GM18868 (cell line): ENCODE measurements around the gene MFAP5.

Experiments used
- ATAC-seq: cut with Tn5 transposase; IDR thresholded peaks from one replicate; pipeline ENCODE4 v1.9.1; 2021; ENCODE audit warnings: mild to moderate bottlenecking, moderate library complexity; ENCODE audit not compliant: unreplicated experiment

The MFAP5 gene

GRCh38 chr12:8662593-8662992 is at the start of gene MFAP5:
Gene MFAP5 (minus strand): TSS chr12:8662826. CDS start chr12:8662104, 722 bp downstream.
- no peak for ATAC-seq

GRCh38 chr12:8709124-8709830 is 46.7 kb upstream of the MFAP5 start:
- no peak for ATAC-seq

- ATAC-seq = no peak
These were observed 39.5 kb upstream of the MFAP5 start for GRCh38 chr12:8702159-8702558.

- ATAC-seq = no peak
These were observed 38.5 kb upstream of the MFAP5 start for GRCh38 chr12:8701046-8701660.

GRCh38 chr12:8699714-8700113 is 37.1 kb upstream of the MFAP5 start:
- ATAC-seq = no peak

GRCh38 chr12:8698879-8699278 is 36.3 kb upstream of the MFAP5 start:
- no peak for ATAC-seq

GRCh38 chr12:8698132-8698851 is 35.7 kb upstream of the MFAP5 start:
- ATAC-seq = no peak

- peak; percentile 79 for ATAC-seq
These were observed 35.0 kb upstream of the MFAP5 start, which contains the start of gene RIMKLB for GRCh38 chr12:8697476-8698131. Gene RIMKLB (plus strand): TSS chr12:8697991. CDS start chr12:8713867, 15,876 bp downstream.

- peak; percentile 18 for ATAC-seq
These were observed 34.5 kb upstream of the MFAP5 start for GRCh38 chr12:8697120-8697475.

GRCh38 chr12:8696442-8697090 is 33.9 kb upstream of the MFAP5 start:
- ATAC-seq = no peak

- ATAC-seq = no peak
These were observed 32.5 kb upstream of the MFAP5 start for GRCh38 chr12:8695116-8695515.

- ATAC-seq = no peak
These were observed 29.9 kb upstream of the MFAP5 start for GRCh38 chr12:8692573-8692972.

- ATAC-seq = no peak
These were observed 27.1 kb upstream of the MFAP5 start for GRCh38 chr12:8689681-8690080.

GRCh38 chr12:8687846-8688601 is 25.4 kb upstream of the MFAP5 start:
- ATAC-seq = no peak

GRCh38 chr12:8685051-8685450 is 22.4 kb upstream of the MFAP5 start:
- ATAC-seq = no peak

- ATAC-seq = no peak
These were observed 18.7 kb upstream of the MFAP5 start for GRCh38 chr12:8681129-8681884.

- ATAC-seq = no peak
These were observed 17.9 kb upstream of the MFAP5 start for GRCh38 chr12:8680533-8680932.

- ATAC-seq = no peak
These were observed 16.1 kb upstream of the MFAP5 start for GRCh38 chr12:8678661-8679111.

GRCh38 chr12:8677362-8677761 is 14.7 kb upstream of the MFAP5 start:
- ATAC-seq = no peak
